HepG2 (cell line): ENCODE results near the gene HAGHL. TPM values are rescaled to one million over a fixed set of nuclear protein-coding genes. Genes with fewer than 3 reads are reported as not detected.

Source experiments
- BRD4 ChIP-seq: sonication (generic); formaldehyde crosslinking; IDR thresholded peaks from 2 replicates; pipeline ENCODE4 v1.4.0; 2020; ENCODE audit warnings: missing genetic modification reagents
- GATA4 ChIP-seq: sonication (generic); IDR thresholded peaks from 2 replicates; pipeline ENCODE4 v1.6.1; 2016; ENCODE audit warnings: antibody characterized with exemption, low read depth, borderline replicate concordance
- RFX3 ChIP-seq: IDR thresholded peaks from 2 replicates; pipeline ENCODE4 v1.6.1; 2016; ENCODE audit warnings: missing biosample characterization, missing genetic modification reagents
- SCMH1 ChIP-seq: sonication (generic); formaldehyde crosslinking; IDR thresholded peaks from 2 replicates; pipeline ENCODE4 v1.9.0; 2021; ENCODE audit warnings: missing genetic modification reagents, mild to moderate bottlenecking, borderline replicate concordance
- TBX2 ChIP-seq: sonication (generic); formaldehyde crosslinking; IDR thresholded peaks from 2 replicates; pipeline ENCODE4 v1.5.0; 2020; ENCODE audit warnings: missing genetic modification reagents, mild to moderate bottlenecking, borderline replicate concordance
- ZNF274 ChIP-seq: sonication (generic); formaldehyde crosslinking; IDR thresholded peaks from 2 replicates; pipeline ENCODE4 v1.5.1; 2020; ENCODE audit warnings: mild to moderate bottlenecking, missing genetic modification reagents
- ZSCAN21 ChIP-seq: sonication (generic); formaldehyde crosslinking; IDR thresholded peaks from 2 replicates; pipeline ENCODE4 v1.8.0; 2022; ENCODE audit warnings: mild to moderate bottlenecking, missing genetic modification reagents, moderate library complexity, borderline replicate concordance
- polyA plus RNA-seq, 8 experiments: library from polyadenylated mRNA; depleted of rRNA in 3 of 8; stranded (reverse) in 7 of 8; unstranded in 1 of 8; fragments of >200 nt; fragmentation: Illumina TruSeq in 4 of 8; extraction: Trizol in 4 of 8; gene quantifications; 2 replicates each; pipeline versions ENCODE4 v1.2.1 to v1.2.3, GENCODE V29; 2011 to 2016; ENCODE audit warnings: low read depth in 4 of 8, missing spikeins in 1 of 8, mixed read lengths in 1 of 8; ENCODE audit not compliant: insufficient read depth in 1 of 8
- total RNA-seq, 5 experiments: library from RNA; depleted of rRNA; stranded (reverse); fragments of >200 nt; fragmentation: Illumina TruSeq; extraction: Trizol; gene quantifications; 2 replicates each; pipeline ENCODE4 v1.2.3, GENCODE V29; 2016; ENCODE audit warnings: low read depth in 1 of 5
- TF ChIP-seq, protein P1 (sequence below): sonication (generic); formaldehyde crosslinking; conservative IDR thresholded peaks from 2 replicates; pipeline ENCODE4 v1.8.0; 2022; ENCODE audit warnings: mild to moderate bottlenecking, moderate library complexity, missing genetic modification reagents
- TF ChIP-seq, protein P2 (sequence below): IDR thresholded peaks from 2 replicates; pipeline ENCODE4 v1.6.1; 2016; ENCODE audit warnings: low read depth, borderline replicate concordance
- TF ChIP-seq, protein P3 (sequence below): sonication (generic); formaldehyde crosslinking; IDR thresholded peaks from 2 replicates; pipeline ENCODE4 v1.8.1; 2023; ENCODE audit warnings: missing genetic modification reagents, inconsistent platforms, borderline replicate concordance
- TF ChIP-seq, protein P4 (sequence below): sonication (generic); formaldehyde crosslinking; IDR thresholded peaks from 2 replicates; pipeline ENCODE4 v1.4.0; 2020; ENCODE audit warnings: missing genetic modification reagents, mild to moderate bottlenecking, borderline replicate concordance
- TF ChIP-seq, protein P5 (sequence below): IDR thresholded peaks from 2 replicates; pipeline ENCODE4 v1.6.1; 2016; ENCODE audit warnings: mild to moderate bottlenecking, missing biosample characterization, missing genetic modification reagents
- TF ChIP-seq, protein P6 (sequence below): sonication (generic); formaldehyde crosslinking; IDR thresholded peaks from 2 replicates; pipeline ENCODE4 v1.5.0; 2020; ENCODE audit warnings: mild to moderate bottlenecking, missing genetic modification reagents, borderline replicate concordance
- TF ChIP-seq, protein P7 (sequence below): sonication (generic); formaldehyde crosslinking; IDR thresholded peaks from 2 replicates; pipeline ENCODE4 v1.5.1; 2020; ENCODE audit warnings: mild to moderate bottlenecking, missing genetic modification reagents, moderate library complexity

The HAGHL gene
- total and polyA plus RNA-seq, 2 of the 13 experiments (the other 11 are each of a cell fraction or from before 2014, with no cell fraction given) = 3.4 to 8.4 TPM

DNA sequence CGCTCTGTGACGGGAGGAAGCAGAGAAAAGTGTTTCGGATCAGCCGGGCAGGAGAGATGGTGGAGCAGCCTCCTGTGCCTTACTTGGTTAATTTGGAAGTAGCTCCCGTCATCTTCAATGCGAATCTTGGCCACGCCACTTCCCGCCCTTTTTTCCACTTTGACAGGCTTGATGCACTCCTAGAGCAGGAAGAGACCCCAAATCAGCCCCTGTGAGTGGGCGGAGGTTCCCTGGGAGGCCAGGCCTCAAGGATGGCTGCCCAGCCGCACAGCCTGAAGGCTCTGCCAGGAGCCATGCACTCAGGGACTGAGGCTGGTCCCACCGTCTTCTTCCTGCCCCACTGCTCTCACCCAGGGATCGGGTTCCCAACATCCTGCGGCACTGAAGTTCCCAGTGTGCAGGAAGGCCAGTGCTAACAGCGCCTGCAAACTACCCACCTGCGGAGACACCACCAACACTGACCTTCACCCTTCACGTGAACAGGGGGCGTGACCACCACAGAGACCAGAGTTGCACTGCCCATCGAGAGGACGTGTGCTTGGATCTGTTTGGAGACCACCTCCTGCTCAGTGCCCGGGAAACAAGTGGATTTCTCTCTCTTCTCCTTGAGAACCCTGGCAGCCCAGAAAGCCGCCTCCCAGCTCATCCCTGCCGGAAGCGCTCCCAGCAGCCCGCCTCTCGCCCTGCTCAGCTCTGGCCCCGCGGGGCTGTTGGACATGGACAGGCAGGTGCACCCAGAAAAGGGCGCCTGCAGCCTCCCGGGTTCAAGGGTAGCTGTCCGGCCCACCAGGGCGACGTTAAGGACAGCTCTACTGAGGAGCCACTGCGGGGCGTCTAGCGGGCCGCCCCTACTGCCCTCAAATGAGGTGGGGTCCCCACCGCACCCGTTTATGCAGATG is 12.9 kb downstream of the HAGHL start (continued):
- TF ChIP-seq, protein P1, sequence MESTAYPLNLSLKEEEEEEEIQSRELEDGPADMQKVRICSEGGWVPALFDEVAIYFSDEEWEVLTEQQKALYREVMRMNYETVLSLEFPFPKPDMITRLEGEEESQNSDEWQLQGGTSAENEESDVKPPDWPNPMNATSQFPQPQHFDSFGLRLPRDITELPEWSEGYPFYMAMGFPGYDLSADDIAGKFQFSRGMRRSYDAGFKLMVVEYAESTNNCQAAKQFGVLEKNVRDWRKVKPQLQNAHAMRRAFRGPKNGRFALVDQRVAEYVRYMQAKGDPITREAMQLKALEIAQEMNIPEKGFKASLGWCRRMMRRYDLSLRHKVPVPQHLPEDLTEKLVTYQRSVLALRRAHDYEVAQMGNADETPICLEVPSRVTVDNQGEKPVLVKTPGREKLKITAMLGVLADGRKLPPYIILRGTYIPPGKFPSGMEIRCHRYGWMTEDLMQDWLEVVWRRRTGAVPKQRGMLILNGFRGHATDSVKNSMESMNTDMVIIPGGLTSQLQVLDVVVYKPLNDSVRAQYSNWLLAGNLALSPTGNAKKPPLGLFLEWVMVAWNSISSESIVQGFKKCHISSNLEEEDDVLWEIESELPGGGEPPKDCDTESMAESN (CRISPR knock-in tag) = no peak
- TF ChIP-seq, protein P2, sequence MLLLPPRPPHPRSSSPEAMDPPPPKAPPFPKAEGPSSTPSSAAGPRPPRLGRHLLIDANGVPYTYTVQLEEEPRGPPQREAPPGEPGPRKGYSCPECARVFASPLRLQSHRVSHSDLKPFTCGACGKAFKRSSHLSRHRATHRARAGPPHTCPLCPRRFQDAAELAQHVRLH (CRISPR knock-in tag) = no peak
- TF ChIP-seq GATA4 (no peak), SCMH1 (CRISPR knock-in tag) (no peak), BRD4 (CRISPR knock-in tag) (0 out of 2 replicates have a peak, but pooled peaks have one; percentile 63), ZNF274 (CRISPR knock-in tag) (no peak), TBX2 (no peak), RFX3 (CRISPR knock-in tag) (no peak), ZSCAN21 (no peak)
- TF ChIP-seq, protein P3, sequence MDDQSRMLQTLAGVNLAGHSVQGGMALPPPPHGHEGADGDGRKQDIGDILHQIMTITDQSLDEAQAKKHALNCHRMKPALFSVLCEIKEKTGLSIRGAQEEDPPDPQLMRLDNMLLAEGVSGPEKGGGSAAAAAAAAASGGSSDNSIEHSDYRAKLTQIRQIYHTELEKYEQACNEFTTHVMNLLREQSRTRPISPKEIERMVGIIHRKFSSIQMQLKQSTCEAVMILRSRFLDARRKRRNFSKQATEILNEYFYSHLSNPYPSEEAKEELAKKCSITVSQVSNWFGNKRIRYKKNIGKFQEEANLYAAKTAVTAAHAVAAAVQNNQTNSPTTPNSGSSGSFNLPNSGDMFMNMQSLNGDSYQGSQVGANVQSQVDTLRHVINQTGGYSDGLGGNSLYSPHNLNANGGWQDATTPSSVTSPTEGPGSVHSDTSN (CRISPR knock-in tag) = no peak
- TF ChIP-seq, protein P4, sequence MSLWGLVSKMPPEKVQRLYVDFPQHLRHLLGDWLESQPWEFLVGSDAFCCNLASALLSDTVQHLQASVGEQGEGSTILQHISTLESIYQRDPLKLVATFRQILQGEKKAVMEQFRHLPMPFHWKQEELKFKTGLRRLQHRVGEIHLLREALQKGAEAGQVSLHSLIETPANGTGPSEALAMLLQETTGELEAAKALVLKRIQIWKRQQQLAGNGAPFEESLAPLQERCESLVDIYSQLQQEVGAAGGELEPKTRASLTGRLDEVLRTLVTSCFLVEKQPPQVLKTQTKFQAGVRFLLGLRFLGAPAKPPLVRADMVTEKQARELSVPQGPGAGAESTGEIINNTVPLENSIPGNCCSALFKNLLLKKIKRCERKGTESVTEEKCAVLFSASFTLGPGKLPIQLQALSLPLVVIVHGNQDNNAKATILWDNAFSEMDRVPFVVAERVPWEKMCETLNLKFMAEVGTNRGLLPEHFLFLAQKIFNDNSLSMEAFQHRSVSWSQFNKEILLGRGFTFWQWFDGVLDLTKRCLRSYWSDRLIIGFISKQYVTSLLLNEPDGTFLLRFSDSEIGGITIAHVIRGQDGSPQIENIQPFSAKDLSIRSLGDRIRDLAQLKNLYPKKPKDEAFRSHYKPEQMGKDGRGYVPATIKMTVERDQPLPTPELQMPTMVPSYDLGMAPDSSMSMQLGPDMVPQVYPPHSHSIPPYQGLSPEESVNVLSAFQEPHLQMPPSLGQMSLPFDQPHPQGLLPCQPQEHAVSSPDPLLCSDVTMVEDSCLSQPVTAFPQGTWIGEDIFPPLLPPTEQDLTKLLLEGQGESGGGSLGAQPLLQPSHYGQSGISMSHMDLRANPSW (CRISPR knock-in tag) = no peak
- TF ChIP-seq, protein P5, sequence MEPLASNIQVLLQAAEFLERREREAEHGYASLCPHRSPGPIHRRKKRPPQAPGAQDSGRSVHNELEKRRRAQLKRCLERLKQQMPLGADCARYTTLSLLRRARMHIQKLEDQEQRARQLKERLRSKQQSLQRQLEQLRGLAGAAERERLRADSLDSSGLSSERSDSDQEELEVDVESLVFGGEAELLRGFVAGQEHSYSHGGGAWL (CRISPR knock-in tag) = 0 out of 2 replicates have a peak, but pooled peaks have one; percentile 23
- TF ChIP-seq, protein P6, sequence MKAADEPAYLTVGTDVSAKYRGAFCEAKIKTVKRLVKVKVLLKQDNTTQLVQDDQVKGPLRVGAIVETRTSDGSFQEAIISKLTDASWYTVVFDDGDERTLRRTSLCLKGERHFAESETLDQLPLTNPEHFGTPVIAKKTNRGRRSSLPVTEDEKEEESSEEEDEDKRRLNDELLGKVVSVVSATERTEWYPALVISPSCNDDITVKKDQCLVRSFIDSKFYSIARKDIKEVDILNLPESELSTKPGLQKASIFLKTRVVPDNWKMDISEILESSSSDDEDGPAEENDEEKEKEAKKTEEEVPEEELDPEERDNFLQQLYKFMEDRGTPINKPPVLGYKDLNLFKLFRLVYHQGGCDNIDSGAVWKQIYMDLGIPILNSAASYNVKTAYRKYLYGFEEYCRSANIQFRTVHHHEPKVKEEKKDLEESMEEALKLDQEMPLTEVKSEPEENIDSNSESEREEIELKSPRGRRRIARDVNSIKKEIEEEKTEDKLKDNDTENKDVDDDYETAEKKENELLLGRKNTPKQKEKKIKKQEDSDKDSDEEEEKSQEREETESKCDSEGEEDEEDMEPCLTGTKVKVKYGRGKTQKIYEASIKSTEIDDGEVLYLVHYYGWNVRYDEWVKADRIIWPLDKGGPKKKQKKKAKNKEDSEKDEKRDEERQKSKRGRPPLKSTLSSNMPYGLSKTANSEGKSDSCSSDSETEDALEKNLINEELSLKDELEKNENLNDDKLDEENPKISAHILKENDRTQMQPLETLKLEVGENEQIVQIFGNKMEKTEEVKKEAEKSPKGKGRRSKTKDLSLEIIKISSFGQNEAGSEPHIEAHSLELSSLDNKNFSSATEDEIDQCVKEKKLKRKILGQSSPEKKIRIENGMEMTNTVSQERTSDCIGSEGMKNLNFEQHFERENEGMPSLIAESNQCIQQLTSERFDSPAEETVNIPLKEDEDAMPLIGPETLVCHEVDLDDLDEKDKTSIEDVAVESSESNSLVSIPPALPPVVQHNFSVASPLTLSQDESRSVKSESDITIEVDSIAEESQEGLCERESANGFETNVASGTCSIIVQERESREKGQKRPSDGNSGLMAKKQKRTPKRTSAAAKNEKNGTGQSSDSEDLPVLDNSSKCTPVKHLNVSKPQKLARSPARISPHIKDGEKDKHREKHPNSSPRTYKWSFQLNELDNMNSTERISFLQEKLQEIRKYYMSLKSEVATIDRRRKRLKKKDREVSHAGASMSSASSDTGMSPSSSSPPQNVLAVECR (CRISPR knock-in tag) = peak; percentile 43; the same call in 1 of the 2 replicates
- TF ChIP-seq, protein P7, sequence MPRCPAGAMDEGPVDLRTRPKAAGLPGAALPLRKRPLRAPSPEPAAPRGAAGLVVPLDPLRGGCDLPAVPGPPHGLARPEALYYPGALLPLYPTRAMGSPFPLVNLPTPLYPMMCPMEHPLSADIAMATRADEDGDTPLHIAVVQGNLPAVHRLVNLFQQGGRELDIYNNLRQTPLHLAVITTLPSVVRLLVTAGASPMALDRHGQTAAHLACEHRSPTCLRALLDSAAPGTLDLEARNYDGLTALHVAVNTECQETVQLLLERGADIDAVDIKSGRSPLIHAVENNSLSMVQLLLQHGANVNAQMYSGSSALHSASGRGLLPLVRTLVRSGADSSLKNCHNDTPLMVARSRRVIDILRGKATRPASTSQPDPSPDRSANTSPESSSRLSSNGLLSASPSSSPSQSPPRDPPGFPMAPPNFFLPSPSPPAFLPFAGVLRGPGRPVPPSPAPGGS = no peak
